ENCODE measurements around the gene KDM5B. TPM values are rescaled to one million over a fixed set of nuclear protein-coding genes. Genes with fewer than 3 reads are reported as not detected.

The KDM5B gene
- total RNA-seq, 4 donors from 2014 or later, result 43.8 to 66.8 (median 51.9) TPM

- peak in 1 of 3 donors; percentile 57 for DNase-seq
- Histone ChIP-seq H3K27me3 (no peaks in the 10 kb centered on the region), H3K4me1 (peaks cover 0 to 18% (median 1%) of the 10 kb centered on the region in 4 donors), H3K27ac (peak overlapping the region; percentile 86 to 93 (median 88)), H3K36me3 (no peaks in the 10 kb centered on the region), H3K4me3 (peak overlapping the region; percentile 77 to 98 (median 89)), H3K9me3 (no peaks in the 10 kb centered on the region)
- TF ChIP-seq CTCF (IDR thresholded peaks at IDR 0.05), result no peak
- no peak for TF ChIP-seq POLR2A (IDR thresholded peaks at IDR 0.05)
Measured at GRCh38 chr1:202806845-202807450, 1.3 kb downstream of the KDM5B start.

GRCh38 chr1:202805886-202806844, 2.1 kb downstream of the KDM5B start:
- TF ChIP-seq POLR2A (IDR thresholded peaks at IDR 0.05) (no peak), CTCF (IDR thresholded peaks at IDR 0.05) (no peak)
- Histone ChIP-seq H3K9me3 (no peaks in the 10 kb centered on the region), H3K4me3 (peak overlapping the region; percentile 77 to 98 (median 89)), H3K4me1 (peaks cover 0 to 10% (median 1%) of the 10 kb centered on the region in 4 donors), H3K36me3 (no peaks in the 10 kb centered on the region), H3K27me3 (no peaks in the 10 kb centered on the region), H3K27ac (peak overlapping the region; percentile 86 to 93 (median 88))
- DNase-seq, result no peak

- Histone ChIP-seq H3K27me3 (no peaks in the 10 kb centered on the region), H3K4me3 (no peak overlapping the region), H3K27ac (no peak overlapping the region), H3K9me3 (no peaks in the 10 kb centered on the region), H3K36me3 (no peaks in the 10 kb centered on the region), H3K4me1 (peaks cover 0 to 10% (median 1%) of the 10 kb centered on the region in 4 donors)
- TF ChIP-seq POLR2A (IDR thresholded peaks at IDR 0.05) (no peak), CTCF (IDR thresholded peaks at IDR 0.05) (no peak)
- DNase-seq, result no peak
Measured at GRCh38 chr1:202804126-202804525, 4.1 kb downstream of the KDM5B start.

GRCh38 chr1:202802998-202803932, 5.0 kb downstream of the KDM5B start:
- Histone ChIP-seq H3K4me3 (no peak overlapping the region), H3K36me3 (no peaks in the 10 kb centered on the region), H3K4me1 (peaks cover 0 to 10% (median 1%) of the 10 kb centered on the region in 4 donors), H3K9me3 (no peaks in the 10 kb centered on the region), H3K27ac (no peak overlapping the region), H3K27me3 (no peaks in the 10 kb centered on the region)
- no peak for TF ChIP-seq CTCF (IDR thresholded peaks at IDR 0.05)
- TF ChIP-seq POLR2A (IDR thresholded peaks at IDR 0.05), result no peak
- DNase-seq, result no peak

GRCh38 chr1:202802034-202802433, 6.2 kb downstream of the KDM5B start:
- Histone ChIP-seq H3K27me3 (no peaks in the 10 kb centered on the region), H3K36me3 (no peaks in the 10 kb centered on the region), H3K9me3 (no peaks in the 10 kb centered on the region), H3K4me3 (no peak overlapping the region), H3K27ac (no peak overlapping the region), H3K4me1 (peaks cover 0 to 10% (median 1%) of the 10 kb centered on the region in 4 donors)
- DNase-seq, result no peak
- TF ChIP-seq CTCF (IDR thresholded peaks at IDR 0.05) (no peak), POLR2A (IDR thresholded peaks at IDR 0.05) (no peak)
